GM23248 (cell line): ENCODE measurements around the gene STK40. TPM values are rescaled to one million over a fixed set of nuclear protein-coding genes. Genes with fewer than 3 reads are reported as not detected.
A peak's percentile ranks its signal among the peaks of the same experiment; 100 is the strongest.

Experiments used
- DNase-seq: peaks from one replicate; pipeline ENCODE4 v3.0.0-alpha.2; 2015
- H2AFZ ChIP-seq: fragments of 200-600 bp; sonication (generic); 2 replicates; pipeline ENCODE4 v1.6.1; 2016; ENCODE audit warnings: antibody characterized with exemption
- H3F3A ChIP-seq: fragments of 200-600 bp; sonication (generic); 2 replicates; pipeline ENCODE4 v1.6.1; 2016; ENCODE audit warnings: mild to moderate bottlenecking, antibody characterized with exemption, mixed run types; ENCODE audit not compliant: insufficient read depth
- H3K27ac ChIP-seq: fragments of 200-600 bp; sonication (generic); 2 replicates; pipeline ENCODE4 v1.5.1; 2016; ENCODE audit warnings: mild to moderate bottlenecking
- H3K27me3 ChIP-seq: fragments of 200-600 bp; sonication (generic); replicated peaks from 2 replicates; pipeline ENCODE4 v1.6.1; 2016; ENCODE audit warnings: mild to moderate bottlenecking; ENCODE audit not compliant: insufficient read depth
- H3K36me3 ChIP-seq: fragments of 200-600 bp; sonication (generic); 2 replicates; pipeline ENCODE4 v1.6.1; 2016; ENCODE audit warnings: low read depth, mild to moderate bottlenecking
- H3K4me1 ChIP-seq: fragments of 200-600 bp; sonication (generic); 2 replicates; pipeline ENCODE4 v1.6.1; 2016; ENCODE audit warnings: mild to moderate bottlenecking; ENCODE audit not compliant: insufficient read depth
- H3K4me2 ChIP-seq: fragments of 200-600 bp; sonication (generic); one replicate; pipeline ENCODE4 v1.6.1; 2016; ENCODE audit warnings: mild to moderate bottlenecking; ENCODE audit not compliant: unreplicated experiment
- H3K4me3 ChIP-seq: fragments of 200-600 bp; sonication (generic); 2 replicates; pipeline ENCODE4 v1.5.1; 2016; ENCODE audit warnings: mild to moderate bottlenecking
- H3K79me2 ChIP-seq: fragments of 200-600 bp; sonication (generic); 2 replicates; pipeline ENCODE4 v1.6.1; 2016; ENCODE audit warnings: mild to moderate bottlenecking; ENCODE audit not compliant: insufficient read depth
- H3K9ac ChIP-seq: fragments of 200-600 bp; sonication (generic); 2 replicates; pipeline ENCODE4 v1.6.1; 2016; ENCODE audit warnings: mild to moderate bottlenecking
- H3K9me2 ChIP-seq: fragments of 200-600 bp; sonication (generic); 2 replicates; pipeline ENCODE4 v1.6.1; 2016; ENCODE audit warnings: mixed run types, mild to moderate bottlenecking, moderate library complexity; ENCODE audit not compliant: insufficient read depth
- H3K9me3 ChIP-seq: fragments of 200-600 bp; sonication (generic); one replicate; pipeline ENCODE4 v1.6.1; 2017; ENCODE audit warnings: low read depth
- H4K20me1 ChIP-seq: fragments of 200-600 bp; sonication (generic); 2 replicates; pipeline ENCODE4 v1.6.0; 2016; ENCODE audit not compliant: insufficient read depth
- EZH2 ChIP-seq: fragments of 200-600 bp; sonication (generic); IDR thresholded peaks from 2 replicates; pipeline ENCODE4 v1.6.1; 2018; ENCODE audit warnings: antibody characterized with exemption, mild to moderate bottlenecking; ENCODE audit not compliant: insufficient read depth, poor library complexity, severe bottlenecking
- EZH2phosphoT487 ChIP-seq: fragments of 200-600 bp; sonication (generic); IDR thresholded peaks from 2 replicates; pipeline ENCODE4 v1.6.1; 2018; ENCODE audit warnings: antibody characterized with exemption, moderate library complexity, mild to moderate bottlenecking, low read depth; ENCODE audit not compliant: insufficient read depth
- WGBS, 2 experiments: methylation state at CpG; one replicate each; pipeline ENCODE4 v1.1.6; 2015 to 2017; ENCODE audit warnings: low lambda C conversion rate in 2 of 2, low coverage in 1 of 2; ENCODE audit errors: missing lambda C conversion rate in 2 of 2; 5-methylcytosine and 5-hydroxymethylcytosine counted together
- in situ Hi-C: fragments of 300-500 bp; cut with MboI; formaldehyde crosslinking; loops from 2 replicates; pipeline ENCODE4 v1.15.0; 2020
- polyA plus RNA-seq: library from polyadenylated mRNA; unstranded; fragments of >200 nt; fragmentation: Nextera tagmentation; extraction: Ambion mirVana; gene quantifications from 2 replicates; pipeline ENCODE4 v1.2.1, GENCODE V29; 2016
- total RNA-seq: library from RNA; depleted of rRNA; stranded (reverse); fragments of >200 nt; shearing (Covaris generic); gene quantifications from 2 replicates; pipeline ENCODE4 v1.2.3, GENCODE V29; 2014

The STK40 gene
- total and polyA plus RNA-seq, 2 experiments from 2014 or later = 11.1 to 16.2 TPM

- Histone ChIP-seq H3K4me2 (no peak overlapping the region), H4K20me1 (no peaks in the 10 kb centered on the region), H3K27me3 (no peaks in the 10 kb centered on the region), H3K27ac (no peak overlapping the region), H3K36me3 (0 out of 2 replicates have a peak, but pooled peaks cover 10% of the 10 kb centered on the region), H3K9ac (no peak overlapping the region), H3K9me3 (no peaks in the 10 kb centered on the region), H3F3A (no peaks in the 10 kb centered on the region), H3K9me2 (no peaks in the 10 kb centered on the region), H2AFZ (no peak overlapping the region), H3K4me1 (peaks cover 7% of the 10 kb centered on the region), H3K79me2 (no peaks in the 10 kb centered on the region), H3K4me3 (no peak overlapping the region)
- no peak for DNase-seq
- in situ Hi-C loops = no loop called here
- TF ChIP-seq EZH2 = no peak
- no peak for TF ChIP-seq EZH2phosphoT487
- 91 to 94% methylated on average over 7 of the region's 7 CpGs for WGBS, 2 experiments
Measured at GRCh38 chr1:36421649-36422048, 35.9 kb upstream of the STK40 start.

GRCh38 chr1:36420836-36421317, 35.2 kb upstream of the STK40 start:
- WGBS, 2 experiments = 5 to 7% methylated on average over 13 of the region's 13 CpGs

GRCh38 chr1:36420409-36420808, 34.7 kb upstream of the STK40 start:
- H3K27ac ChIP-seq = no peak overlapping the region

More at GRCh38 chr1:36420836-36421317, 35.2 kb upstream of the STK40 start:
- Histone ChIP-seq H4K20me1 (no peaks in the 10 kb centered on the region), H3K27me3 (no peaks in the 10 kb centered on the region), H3K9ac (no peak overlapping the region), H3K4me2 (no peak overlapping the region), H3K9me2 (no peaks in the 10 kb centered on the region), H3K4me3 (no peak overlapping the region), H3K36me3 (0 out of 2 replicates have a peak, but pooled peaks cover 10% of the 10 kb centered on the region), H3K9me3 (no peaks in the 10 kb centered on the region), H3K79me2 (no peaks in the 10 kb centered on the region), H3K27ac (no peak overlapping the region), H2AFZ (no peak overlapping the region), H3K4me1 (peaks cover 7% of the 10 kb centered on the region), H3F3A (no peaks in the 10 kb centered on the region)
- peak; percentile 84 for DNase-seq
- no peak for TF ChIP-seq EZH2
- no peak for TF ChIP-seq EZH2phosphoT487
- in situ Hi-C loops = no loop called here

GRCh38 chr1:36419569-36419968, 33.8 kb upstream of the STK40 start:
- Histone ChIP-seq H3K27me3 (no peaks in the 10 kb centered on the region), H3K36me3 (0 out of 2 replicates have a peak, but pooled peaks cover 10% of the 10 kb centered on the region), H3K27ac (no peak overlapping the region), H2AFZ (no peak overlapping the region), H3F3A (no peaks in the 10 kb centered on the region), H3K4me1 (peaks cover 7% of the 10 kb centered on the region), H4K20me1 (no peaks in the 10 kb centered on the region), H3K4me2 (no peak overlapping the region), H3K9ac (no peak overlapping the region), H3K9me3 (no peaks in the 10 kb centered on the region), H3K4me3 (no peak overlapping the region), H3K79me2 (no peaks in the 10 kb centered on the region), H3K9me2 (no peaks in the 10 kb centered on the region)
- WGBS, 2 experiments = 43 to 49% methylated on average over 4 of the region's 4 CpGs
- no peak for DNase-seq
- in situ Hi-C loops = no loop called here
- TF ChIP-seq EZH2phosphoT487 = no peak
- TF ChIP-seq EZH2 = no peak

More at GRCh38 chr1:36420409-36420808, 34.7 kb upstream of the STK40 start:
- TF ChIP-seq EZH2 (no peak), EZH2phosphoT487 (no peak)
- H3K9me3 ChIP-seq = no peaks in the 10 kb centered on the region
- H3K9me2 ChIP-seq = no peaks in the 10 kb centered on the region
- peaks cover 7% of the 10 kb centered on the region for H3K4me1 ChIP-seq
- no peaks in the 10 kb centered on the region for H3K79me2 ChIP-seq
- H3K4me3 ChIP-seq = no peak overlapping the region
- peak overlapping the region; percentile 4 for H3K4me2 ChIP-seq
- in situ Hi-C loops = no loop called here
- no peaks in the 10 kb centered on the region for H3K27me3 ChIP-seq
- DNase-seq = peak; percentile 58
- no peak overlapping the region for H3K9ac ChIP-seq
- 0 out of 2 replicates have a peak, but pooled peaks cover 10% of the 10 kb centered on the region for H3K36me3 ChIP-seq
- H3F3A ChIP-seq = no peaks in the 10 kb centered on the region
- WGBS, 2 experiments = 12 to 24% methylated on average over 5 of the region's 5 CpGs
- no peak overlapping the region for H2AFZ ChIP-seq
- H4K20me1 ChIP-seq = no peaks in the 10 kb centered on the region

GRCh38 chr1:36419140-36419539, 33.4 kb upstream of the STK40 start:
- Histone ChIP-seq H3K4me3 (no peak overlapping the region), H3K9me3 (no peaks in the 10 kb centered on the region), H3K9ac (no peak overlapping the region), H2AFZ (no peak overlapping the region), H3K4me1 (peaks cover 7% of the 10 kb centered on the region), H4K20me1 (no peaks in the 10 kb centered on the region), H3K27ac (no peak overlapping the region), H3F3A (no peaks in the 10 kb centered on the region), H3K9me2 (no peaks in the 10 kb centered on the region), H3K36me3 (0 out of 2 replicates have a peak, but pooled peaks cover 10% of the 10 kb centered on the region), H3K4me2 (no peak overlapping the region), H3K79me2 (no peaks in the 10 kb centered on the region), H3K27me3 (no peaks in the 10 kb centered on the region)
- TF ChIP-seq EZH2 (no peak), EZH2phosphoT487 (no peak)
- DNase-seq = no peak
- WGBS, 2 experiments = 53 to 72% methylated on average over 3 of the region's 3 CpGs
- in situ Hi-C loops = no loop called here
